Measurements from ENCODE around the gene OR2T33.

OR2T33 gene, protein sequence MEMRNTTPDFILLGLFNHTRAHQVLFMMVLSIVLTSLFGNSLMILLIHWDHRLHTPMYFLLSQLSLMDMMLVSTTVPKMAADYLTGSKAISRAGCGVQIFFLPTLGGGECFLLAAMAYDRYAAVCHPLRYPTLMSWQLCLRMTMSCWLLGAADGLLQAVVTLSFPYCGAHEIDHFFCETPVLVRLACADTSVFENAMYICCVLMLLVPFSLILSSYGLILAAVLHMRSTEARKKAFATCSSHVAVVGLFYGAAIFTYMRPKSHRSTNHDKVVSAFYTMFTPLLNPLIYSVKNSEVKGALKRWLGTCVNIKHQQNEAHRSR

DNA sequence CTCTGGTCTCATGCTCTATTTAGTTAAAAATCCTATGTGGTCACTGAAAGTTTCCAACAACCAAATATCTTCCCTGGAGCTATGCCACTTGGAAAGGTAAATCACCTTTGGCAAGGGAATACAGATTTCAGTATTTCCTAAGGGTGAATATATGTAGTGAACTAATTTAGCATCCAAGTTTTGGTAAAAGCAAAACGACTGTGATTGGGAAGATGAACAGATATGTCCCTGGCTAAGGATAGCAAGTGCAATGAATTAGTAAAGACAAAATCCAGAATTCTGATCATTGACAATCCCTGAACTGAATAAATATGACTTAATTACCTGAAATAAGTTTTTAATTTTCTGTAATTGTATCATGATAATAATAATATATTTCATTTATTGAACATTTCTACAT is at the start of gene OR2T33:
TSS of gene OR2T33 (minus strand) at position 101 of the 400 bp plus-strand sequence. CDS start 4,162 bp downstream, outside the sequence.
- no peaks in the 10 kb centered on the region for H3K9me3 ChIP-seq (ENCODE audit: control insufficient read depth, insufficient read depth, low read depth, low read length)
- H3K4me1 ChIP-seq (ENCODE audit: control insufficient read depth, insufficient read depth, low read length): no peaks in the 10 kb centered on the region
- ChIA-PET CTCF (no interaction called here), POLR2A (no interaction called here)
- TF ChIP-seq ZNF777 (tag by site-specific recombination; IDR thresholded peaks at IDR 0.05; ENCODE audit: borderline replicate concordance): no peak
- TF ChIP-seq EGR2 (tag by site-specific recombination; IDR thresholded peaks at IDR 0.05; ENCODE audit: low read depth): no peak
- TF ChIP-seq, protein P1, sequence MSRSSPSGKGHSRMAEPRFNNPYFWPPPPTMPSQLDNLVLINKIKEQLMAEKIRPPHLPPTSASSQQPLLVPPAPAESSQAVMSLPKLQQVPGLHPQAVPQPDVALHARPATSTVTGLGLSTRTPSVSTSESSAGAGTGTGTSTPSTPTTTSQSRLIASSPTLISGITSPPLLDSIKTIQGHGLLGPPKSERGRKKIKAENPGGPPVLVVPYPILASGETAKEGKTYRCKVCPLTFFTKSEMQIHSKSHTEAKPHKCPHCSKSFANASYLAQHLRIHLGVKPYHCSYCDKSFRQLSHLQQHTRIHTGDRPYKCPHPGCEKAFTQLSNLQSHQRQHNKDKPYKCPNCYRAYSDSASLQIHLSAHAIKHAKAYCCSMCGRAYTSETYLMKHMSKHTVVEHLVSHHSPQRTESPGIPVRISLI (tag by site-specific recombination; IDR thresholded peaks at IDR 0.05): no peak
- no peak for TF ChIP-seq ZNF16 (tag by site-specific recombination; IDR thresholded peaks at IDR 0.05; ENCODE audit: low read depth)
- no peak for TF ChIP-seq ZNF596 (tag by site-specific recombination; IDR thresholded peaks at IDR 0.05)
- TF ChIP-seq, protein P2, sequence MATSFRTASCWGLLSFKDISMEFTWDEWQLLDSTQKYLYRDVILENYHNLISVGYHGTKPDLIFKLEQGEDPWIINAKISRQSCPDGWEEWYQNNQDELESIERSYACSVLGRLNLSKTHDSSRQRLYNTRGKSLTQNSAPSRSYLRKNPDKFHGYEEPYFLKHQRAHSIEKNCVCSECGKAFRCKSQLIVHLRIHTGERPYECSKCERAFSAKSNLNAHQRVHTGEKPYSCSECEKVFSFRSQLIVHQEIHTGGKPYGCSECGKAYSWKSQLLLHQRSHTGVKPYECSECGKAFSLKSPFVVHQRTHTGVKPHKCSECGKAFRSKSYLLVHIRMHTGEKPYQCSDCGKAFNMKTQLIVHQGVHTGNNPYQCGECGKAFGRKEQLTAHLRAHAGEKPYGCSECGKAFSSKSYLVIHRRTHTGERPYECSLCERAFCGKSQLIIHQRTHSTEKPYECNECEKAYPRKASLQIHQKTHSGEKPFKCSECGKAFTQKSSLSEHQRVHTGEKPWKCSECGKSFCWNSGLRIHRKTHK (tag by site-specific recombination; IDR thresholded peaks at IDR 0.05): no peak
- TF ChIP-seq MZF1 (tag by site-specific recombination; IDR thresholded peaks at IDR 0.05; ENCODE audit: borderline replicate concordance): no peak
- no peak for TF ChIP-seq MYNN (tag by site-specific recombination; IDR thresholded peaks at IDR 0.05; ENCODE audit: borderline replicate concordance)
- no peak for TF ChIP-seq ZNF157 (tag by site-specific recombination; IDR thresholded peaks at IDR 0.05)
- TF ChIP-seq ZNF366 (tag by site-specific recombination; conservative IDR thresholded peaks at IDR 0.05): no peak
- TF ChIP-seq, protein P3, sequence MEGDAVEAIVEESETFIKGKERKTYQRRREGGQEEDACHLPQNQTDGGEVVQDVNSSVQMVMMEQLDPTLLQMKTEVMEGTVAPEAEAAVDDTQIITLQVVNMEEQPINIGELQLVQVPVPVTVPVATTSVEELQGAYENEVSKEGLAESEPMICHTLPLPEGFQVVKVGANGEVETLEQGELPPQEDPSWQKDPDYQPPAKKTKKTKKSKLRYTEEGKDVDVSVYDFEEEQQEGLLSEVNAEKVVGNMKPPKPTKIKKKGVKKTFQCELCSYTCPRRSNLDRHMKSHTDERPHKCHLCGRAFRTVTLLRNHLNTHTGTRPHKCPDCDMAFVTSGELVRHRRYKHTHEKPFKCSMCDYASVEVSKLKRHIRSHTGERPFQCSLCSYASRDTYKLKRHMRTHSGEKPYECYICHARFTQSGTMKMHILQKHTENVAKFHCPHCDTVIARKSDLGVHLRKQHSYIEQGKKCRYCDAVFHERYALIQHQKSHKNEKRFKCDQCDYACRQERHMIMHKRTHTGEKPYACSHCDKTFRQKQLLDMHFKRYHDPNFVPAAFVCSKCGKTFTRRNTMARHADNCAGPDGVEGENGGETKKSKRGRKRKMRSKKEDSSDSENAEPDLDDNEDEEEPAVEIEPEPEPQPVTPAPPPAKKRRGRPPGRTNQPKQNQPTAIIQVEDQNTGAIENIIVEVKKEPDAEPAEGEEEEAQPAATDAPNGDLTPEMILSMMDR (tag by site-specific recombination; IDR thresholded peaks at IDR 0.05): no peak
- no peak for TF ChIP-seq ZNF202 (tag by site-specific recombination; IDR thresholded peaks at IDR 0.05; ENCODE audit: borderline replicate concordance)
- no peak for TF ChIP-seq ZNF391 (tag by site-specific recombination; IDR thresholded peaks at IDR 0.05; ENCODE audit: borderline replicate concordance, low read depth)
- TF ChIP-seq TRIM28 (IDR thresholded peaks at IDR 0.05; ENCODE audit: borderline replicate concordance, low read length): no peak
- TF ChIP-seq ZNF114 (tag by site-specific recombination; IDR thresholded peaks at IDR 0.05): no peak
- H3K36me3 ChIP-seq (ENCODE audit: control insufficient read depth in 2 of 2, insufficient read depth in 1 of 2, low read length in 2 of 2): no peaks in the 10 kb centered on the region
- no peak within 1 kb of the TSS for H3K27ac ChIP-seq (ENCODE audit: extremely low read depth, low read depth, low read length)
- no peak within 1 kb of the TSS for H3K4me3 ChIP-seq (ENCODE audit: low read depth, low read length)

DNA sequence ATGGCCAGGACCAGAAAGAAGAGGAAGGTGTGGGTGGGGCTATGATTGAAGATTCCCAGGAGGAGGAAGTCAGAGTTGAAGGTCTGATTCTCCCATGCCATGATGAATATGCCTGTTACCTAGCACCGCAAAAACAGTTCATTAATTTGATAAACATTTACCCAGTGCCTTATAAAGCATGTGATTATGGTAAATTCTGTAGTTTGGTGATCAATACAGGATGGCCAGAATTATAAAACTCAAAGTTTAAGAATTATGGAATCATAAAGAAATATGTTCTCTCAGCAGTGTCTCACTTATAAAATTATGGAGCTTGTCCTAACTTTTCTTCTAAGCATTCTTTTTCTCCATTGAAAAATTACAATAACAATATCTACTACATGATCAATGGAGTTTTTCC is 46.7 kb upstream of the OR2T33 start, which contains the start of gene OR2M7:
TSS of gene OR2M7 (minus strand) at position 101 of the 400 bp plus-strand sequence. CDS start at position 101, 0 bp downstream.
- ChIA-PET CTCF (no interaction called here), POLR2A (no interaction called here)
- H3K36me3 ChIP-seq (ENCODE audit: control insufficient read depth in 2 of 2, insufficient read depth in 1 of 2, low read length in 2 of 2): no peaks in the 10 kb centered on the region
- H3K9me3 ChIP-seq (ENCODE audit: control insufficient read depth, insufficient read depth, low read depth, low read length): no peaks in the 10 kb centered on the region
- H3K4me1 ChIP-seq (ENCODE audit: control insufficient read depth, insufficient read depth, low read length): no peaks in the 10 kb centered on the region
- no peak within 1 kb of the TSS for H3K27ac ChIP-seq (ENCODE audit: extremely low read depth, low read depth, low read length)
- no peak within 1 kb of the TSS for H3K4me3 ChIP-seq (ENCODE audit: low read depth, low read length)
- TF ChIP-seq GFI1B (tag by site-specific recombination; IDR thresholded peaks at IDR 0.05) (no peak), ZFP69B (tag by site-specific recombination; IDR thresholded peaks at IDR 0.05) (no peak), ZNF514 (tag by site-specific recombination; IDR thresholded peaks at IDR 0.05) (no peak), ZNF354C (tag by site-specific recombination; IDR thresholded peaks at IDR 0.05; ENCODE audit: borderline replicate concordance, low read depth) (no peak), ZNF585B (tag by site-specific recombination; IDR thresholded peaks at IDR 0.05) (no peak)
- TF ChIP-seq, protein P2 (tag by site-specific recombination; IDR thresholded peaks at IDR 0.05): no peak
- TF ChIP-seq, protein P4, sequence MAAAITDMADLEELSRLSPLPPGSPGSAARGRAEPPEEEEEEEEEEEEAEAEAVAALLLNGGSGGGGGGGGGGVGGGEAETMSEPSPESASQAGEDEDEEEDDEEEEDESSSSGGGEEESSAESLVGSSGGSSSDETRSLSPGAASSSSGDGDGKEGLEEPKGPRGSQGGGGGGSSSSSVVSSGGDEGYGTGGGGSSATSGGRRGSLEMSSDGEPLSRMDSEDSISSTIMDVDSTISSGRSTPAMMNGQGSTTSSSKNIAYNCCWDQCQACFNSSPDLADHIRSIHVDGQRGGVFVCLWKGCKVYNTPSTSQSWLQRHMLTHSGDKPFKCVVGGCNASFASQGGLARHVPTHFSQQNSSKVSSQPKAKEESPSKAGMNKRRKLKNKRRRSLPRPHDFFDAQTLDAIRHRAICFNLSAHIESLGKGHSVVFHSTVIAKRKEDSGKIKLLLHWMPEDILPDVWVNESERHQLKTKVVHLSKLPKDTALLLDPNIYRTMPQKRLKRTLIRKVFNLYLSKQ (tag by site-specific recombination; IDR thresholded peaks at IDR 0.05; ENCODE audit: borderline replicate concordance): no peak
- TF ChIP-seq, protein P5, sequence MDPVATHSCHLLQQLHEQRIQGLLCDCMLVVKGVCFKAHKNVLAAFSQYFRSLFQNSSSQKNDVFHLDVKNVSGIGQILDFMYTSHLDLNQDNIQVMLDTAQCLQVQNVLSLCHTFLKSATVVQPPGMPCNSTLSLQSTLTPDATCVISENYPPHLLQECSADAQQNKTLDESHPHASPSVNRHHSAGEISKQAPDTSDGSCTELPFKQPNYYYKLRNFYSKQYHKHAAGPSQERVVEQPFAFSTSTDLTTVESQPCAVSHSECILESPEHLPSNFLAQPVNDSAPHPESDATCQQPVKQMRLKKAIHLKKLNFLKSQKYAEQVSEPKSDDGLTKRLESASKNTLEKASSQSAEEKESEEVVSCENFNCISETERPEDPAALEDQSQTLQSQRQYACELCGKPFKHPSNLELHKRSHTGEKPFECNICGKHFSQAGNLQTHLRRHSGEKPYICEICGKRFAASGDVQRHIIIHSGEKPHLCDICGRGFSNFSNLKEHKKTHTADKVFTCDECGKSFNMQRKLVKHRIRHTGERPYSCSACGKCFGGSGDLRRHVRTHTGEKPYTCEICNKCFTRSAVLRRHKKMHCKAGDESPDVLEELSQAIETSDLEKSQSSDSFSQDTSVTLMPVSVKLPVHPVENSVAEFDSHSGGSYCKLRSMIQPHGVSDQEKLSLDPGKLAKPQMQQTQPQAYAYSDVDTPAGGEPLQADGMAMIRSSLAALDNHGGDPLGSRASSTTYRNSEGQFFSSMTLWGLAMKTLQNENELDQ (tag by site-specific recombination; IDR thresholded peaks at IDR 0.05; ENCODE audit: low read depth): no peak
- TF ChIP-seq, protein P6, sequence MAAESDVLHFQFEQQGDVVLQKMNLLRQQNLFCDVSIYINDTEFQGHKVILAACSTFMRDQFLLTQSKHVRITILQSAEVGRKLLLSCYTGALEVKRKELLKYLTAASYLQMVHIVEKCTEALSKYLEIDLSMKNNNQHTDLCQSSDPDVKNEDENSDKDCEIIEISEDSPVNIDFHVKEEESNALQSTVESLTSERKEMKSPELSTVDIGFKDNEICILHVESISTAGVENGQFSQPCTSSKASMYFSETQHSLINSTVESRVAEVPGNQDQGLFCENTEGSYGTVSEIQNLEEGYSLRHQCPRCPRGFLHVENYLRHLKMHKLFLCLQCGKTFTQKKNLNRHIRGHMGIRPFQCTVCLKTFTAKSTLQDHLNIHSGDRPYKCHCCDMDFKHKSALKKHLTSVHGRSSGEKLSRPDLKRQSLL (tag by site-specific recombination; IDR thresholded peaks at IDR 0.05): no peak

All from HEK293 (cell line).